ENCODE measurements around the gene PCSK7.
"Not testable (repeated sequence)": the region's sequence is repeated elsewhere in the genome, so short reads cannot be mapped to it uniquely, and the experiment has no call there.

Gene PCSK7

GRCh38 chr11:117231842-117232091 lies at the start of gene PCSK7:
Gene PCSK7, minus strand, starts transcription at chr11:117232073. Its CDS starts 2,229 bp downstream, at chr11:117229844.
- H3K4me1 ChIP-seq (ENCODE audit: insufficient read depth, low read length), result peaks cover 27% of the 10 kb centered on the region
- peak within 1 kb of the TSS; percentile 93 for H2AFZ ChIP-seq (ENCODE audit: low read depth, low read length)
- H3K4me3 ChIP-seq (ENCODE audit: low read length), result peak within 1 kb of the TSS; percentile 85
- no peaks in the 10 kb centered on the region for H3K9me3 ChIP-seq (ENCODE audit: low read length)
- peaks cover 24% of the 10 kb centered on the region for H3K36me3 ChIP-seq (ENCODE audit: insufficient read depth, low read length)
- H3K27me3 ChIP-seq (ENCODE audit: insufficient read depth, low read length), result no peaks in the 10 kb centered on the region

GRCh38 chr11:117281159-117281558 lies 49.3 kb upstream of the PCSK7 start:
- H3K4me1 ChIP-seq (ENCODE audit: insufficient read depth, low read length), result no peaks in the 10 kb centered on the region
- no peaks in the 10 kb centered on the region for H3K27me3 ChIP-seq (ENCODE audit: insufficient read depth, low read length)
- no peak overlapping the region for H2AFZ ChIP-seq (ENCODE audit: low read depth, low read length)
- no peak overlapping the region for H3K4me3 ChIP-seq (ENCODE audit: low read length)
- H3K9me3 ChIP-seq (ENCODE audit: low read length), result no peaks in the 10 kb centered on the region
- H3K36me3 ChIP-seq (ENCODE audit: insufficient read depth, low read length), result peaks cover 62% of the 10 kb centered on the region

DNA sequence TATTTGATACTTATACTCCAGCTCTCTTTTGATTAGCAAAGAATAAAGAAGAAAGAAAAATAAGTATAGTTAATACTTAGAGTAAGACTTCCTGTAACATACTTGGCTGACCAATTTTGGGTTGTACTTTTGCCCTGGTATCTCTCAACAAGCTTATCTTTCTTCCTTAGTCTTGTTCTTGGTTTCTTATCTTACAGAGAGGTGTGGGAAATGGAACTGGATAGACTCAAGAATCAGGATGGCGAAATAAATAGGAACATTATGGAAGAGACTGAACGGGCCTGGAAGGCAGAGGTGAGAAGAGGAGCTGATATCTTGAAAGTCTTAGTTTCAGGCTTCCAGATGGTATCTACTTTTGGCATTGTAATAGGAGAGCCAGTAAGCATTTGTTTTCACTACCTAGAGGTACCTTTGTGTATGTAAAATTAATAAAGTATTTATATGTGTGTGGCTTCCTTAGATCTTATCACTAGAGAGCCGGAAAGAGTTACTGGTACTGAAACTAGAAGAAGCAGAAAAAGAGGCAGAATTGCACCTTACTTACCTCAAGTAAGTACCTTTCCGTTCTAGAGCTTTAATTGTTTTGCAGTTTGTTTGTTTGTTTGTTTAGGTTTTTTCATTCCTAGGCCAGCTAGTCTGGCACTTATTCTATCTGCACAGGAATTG lies 48.0 kb upstream of the PCSK7 start:
- Histone ChIP-seq H3K27me3 (ENCODE audit: insufficient read depth, low read length) (no peaks in the 10 kb centered on the region), H3K9me3 (ENCODE audit: low read length) (no peaks in the 10 kb centered on the region), H3K36me3 (ENCODE audit: insufficient read depth, low read length) (peaks cover 52% of the 10 kb centered on the region), H2AFZ (ENCODE audit: low read depth, low read length) (no peak overlapping the region), H3K4me1 (ENCODE audit: insufficient read depth, low read length) (no peaks in the 10 kb centered on the region), H3K4me3 (ENCODE audit: low read length) (no peak overlapping the region)

DNA sequence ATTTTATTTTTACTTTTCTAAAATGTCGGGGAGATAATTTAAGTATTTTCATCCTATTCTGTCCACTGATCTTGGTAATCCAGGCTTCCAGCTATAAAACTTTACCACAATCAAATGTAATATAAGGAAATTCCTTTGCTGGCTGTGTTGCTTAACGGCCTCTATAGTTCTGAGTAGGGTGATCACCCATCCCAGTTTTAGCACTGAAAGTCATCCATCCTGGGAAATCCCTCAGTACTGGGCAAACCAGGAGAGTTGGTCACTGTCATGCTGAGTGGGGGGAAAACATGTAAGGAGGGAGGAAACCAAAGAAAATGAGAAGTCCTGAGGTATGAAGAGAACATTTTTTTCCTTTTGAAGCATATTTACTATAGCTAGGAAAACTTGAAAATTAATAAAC lies 46.5 kb upstream of the PCSK7 start:
- no peak overlapping the region for H2AFZ ChIP-seq (ENCODE audit: low read depth, low read length)
- H3K36me3 ChIP-seq (ENCODE audit: insufficient read depth, low read length), result peaks cover 43% of the 10 kb centered on the region
- H3K4me1 ChIP-seq (ENCODE audit: insufficient read depth, low read length), result no peaks in the 10 kb centered on the region
- H3K27me3 ChIP-seq (ENCODE audit: insufficient read depth, low read length), result no peaks in the 10 kb centered on the region
- H3K9me3 ChIP-seq (ENCODE audit: low read length), result no peaks in the 10 kb centered on the region
- no peak overlapping the region for H3K4me3 ChIP-seq (ENCODE audit: low read length)

DNA sequence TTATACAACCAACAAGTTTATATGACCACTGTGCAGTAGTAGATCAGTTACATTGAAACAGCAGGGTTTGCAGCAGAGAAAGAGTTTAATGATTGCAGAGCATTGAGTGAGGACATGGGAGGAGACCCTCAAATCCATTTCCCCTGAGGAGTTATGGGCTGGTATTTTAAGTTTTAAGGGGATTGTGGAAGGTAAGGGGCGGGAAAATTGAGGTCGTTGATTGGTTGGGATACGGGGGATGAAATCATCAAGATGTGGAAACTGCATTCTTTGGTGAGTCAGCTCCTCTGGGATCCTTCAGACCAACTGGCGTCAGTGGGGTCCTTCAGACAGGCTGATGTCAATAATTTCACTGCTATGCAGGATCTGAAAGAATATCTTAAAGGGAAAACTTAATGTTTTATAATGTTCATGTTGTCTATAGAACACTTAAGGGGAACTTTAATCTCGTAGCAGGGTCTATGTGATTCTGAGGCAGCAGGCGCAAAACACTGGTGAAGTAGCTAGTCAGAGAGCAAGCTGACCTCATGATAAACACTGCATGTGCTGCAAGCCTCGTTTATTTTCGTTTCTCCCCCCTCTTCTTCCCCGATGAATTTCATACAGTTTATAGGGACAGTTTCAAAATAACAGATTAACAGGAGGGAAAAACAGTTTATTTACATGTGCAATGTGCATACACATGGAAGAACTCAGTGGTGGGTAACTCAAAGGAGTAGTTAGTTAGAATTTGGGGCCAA lies 41.8 kb upstream of the PCSK7 start:
- H3K4me1 ChIP-seq (ENCODE audit: insufficient read depth, low read length), result no peaks in the 10 kb centered on the region

GRCh38 chr11:117272175-117272574 lies 40.3 kb upstream of the PCSK7 start:
- H3K9me3 ChIP-seq (ENCODE audit: low read length); H3K4me1 ChIP-seq (ENCODE audit: insufficient read depth, low read length); H3K27me3 ChIP-seq (ENCODE audit: insufficient read depth, low read length); H2AFZ ChIP-seq (ENCODE audit: low read depth, low read length); H3K4me3 ChIP-seq (ENCODE audit: low read length): not testable (repeated sequence)
- peaks cover 24% of the 10 kb centered on the region for H3K36me3 ChIP-seq (ENCODE audit: insufficient read depth, low read length)

More for the DNA sequence above, 41.8 kb upstream of the PCSK7 start:
- H3K9me3 ChIP-seq (ENCODE audit: low read length), result peaks cover 7% of the 10 kb centered on the region
- H3K4me3 ChIP-seq (ENCODE audit: low read length), result no peak overlapping the region
- peaks cover 22% of the 10 kb centered on the region for H3K36me3 ChIP-seq (ENCODE audit: insufficient read depth, low read length)
- H3K27me3 ChIP-seq (ENCODE audit: insufficient read depth, low read length), result no peaks in the 10 kb centered on the region
- no peak overlapping the region for H2AFZ ChIP-seq (ENCODE audit: low read depth, low read length)

DNA sequence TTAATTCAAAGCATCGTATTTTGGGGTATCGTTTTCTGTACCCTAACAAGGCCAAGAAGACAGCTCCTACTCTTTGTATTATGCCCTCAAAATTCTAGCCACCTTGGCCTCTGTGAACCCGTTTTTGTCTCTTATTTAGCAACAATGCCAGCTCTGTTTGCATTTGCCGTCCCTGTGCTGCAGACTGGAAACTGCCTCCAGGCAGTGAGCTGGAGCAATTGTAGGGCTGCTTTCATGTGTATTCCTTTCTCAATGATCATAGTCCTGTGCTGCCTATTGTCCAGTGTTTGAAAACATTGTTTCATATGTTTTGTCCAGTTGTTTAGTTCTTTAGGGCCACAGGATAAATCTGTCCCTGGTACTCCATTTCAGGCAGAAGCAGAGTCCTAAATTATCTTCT lies 39.3 kb upstream of the PCSK7 start:
- H3K4me3 ChIP-seq (ENCODE audit: low read length), result no peak overlapping the region
- no peaks in the 10 kb centered on the region for H3K4me1 ChIP-seq (ENCODE audit: insufficient read depth, low read length)
- peaks cover 7% of the 10 kb centered on the region for H3K9me3 ChIP-seq (ENCODE audit: low read length)
- H2AFZ ChIP-seq (ENCODE audit: low read depth, low read length), result no peak overlapping the region
- no peaks in the 10 kb centered on the region for H3K27me3 ChIP-seq (ENCODE audit: insufficient read depth, low read length)
- peaks cover 27% of the 10 kb centered on the region for H3K36me3 ChIP-seq (ENCODE audit: insufficient read depth, low read length)

DNA sequence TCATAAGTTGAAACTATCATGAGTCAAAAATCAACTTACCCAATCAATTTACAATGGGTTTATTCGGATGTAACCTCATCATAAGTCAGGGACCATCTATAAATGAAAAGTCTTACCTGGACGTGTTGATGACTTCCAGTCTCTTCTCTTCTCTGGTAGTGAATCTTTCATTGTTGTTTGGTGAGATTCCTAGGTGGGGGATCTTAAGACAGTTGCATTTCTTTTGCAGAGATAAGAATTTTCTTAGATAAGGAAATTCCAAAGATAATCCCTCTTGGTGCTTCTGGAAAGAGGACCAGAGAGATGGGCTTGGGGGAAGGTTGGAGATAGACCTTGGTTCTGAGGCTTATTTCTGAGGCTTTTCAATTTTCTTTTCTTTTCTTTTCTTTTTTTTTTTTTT lies 38.0 kb upstream of the PCSK7 start:
- peaks cover 24% of the 10 kb centered on the region for H3K36me3 ChIP-seq (ENCODE audit: insufficient read depth, low read length)
- no peaks in the 10 kb centered on the region for H3K4me1 ChIP-seq (ENCODE audit: insufficient read depth, low read length)
- H2AFZ ChIP-seq (ENCODE audit: low read depth, low read length), result no peak overlapping the region
- H3K27me3 ChIP-seq (ENCODE audit: insufficient read depth, low read length), result no peaks in the 10 kb centered on the region
- peaks cover 7% of the 10 kb centered on the region for H3K9me3 ChIP-seq (ENCODE audit: low read length)
- H3K4me3 ChIP-seq (ENCODE audit: low read length), result no peak overlapping the region

DNA sequence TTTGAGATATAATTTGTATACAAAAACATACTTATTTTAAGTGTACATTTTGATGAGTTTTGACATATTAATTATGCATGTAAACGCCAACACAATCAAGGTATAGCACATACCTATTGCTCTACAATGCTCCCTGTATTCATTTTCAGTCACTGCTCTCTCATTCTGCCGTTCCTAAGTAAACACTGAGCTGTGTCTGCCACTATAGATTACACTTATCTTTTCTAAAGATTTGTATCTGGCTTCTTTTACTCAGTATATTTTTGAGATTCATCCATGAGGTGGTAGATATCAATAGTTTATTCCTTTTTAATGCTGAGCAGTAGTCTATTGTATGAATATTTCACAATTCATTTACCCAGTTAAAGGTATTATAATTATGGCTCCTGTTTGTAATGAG lies 33.9 kb upstream of the PCSK7 start:
- Histone ChIP-seq H3K36me3 (ENCODE audit: insufficient read depth, low read length) (peaks cover 25% of the 10 kb centered on the region), H3K4me1 (ENCODE audit: insufficient read depth, low read length) (no peaks in the 10 kb centered on the region), H3K4me3 (ENCODE audit: low read length) (no peak overlapping the region), H3K27me3 (ENCODE audit: insufficient read depth, low read length) (no peaks in the 10 kb centered on the region), H2AFZ (ENCODE audit: low read depth, low read length) (no peak overlapping the region), H3K9me3 (ENCODE audit: low read length) (peaks cover 2% of the 10 kb centered on the region)

DNA sequence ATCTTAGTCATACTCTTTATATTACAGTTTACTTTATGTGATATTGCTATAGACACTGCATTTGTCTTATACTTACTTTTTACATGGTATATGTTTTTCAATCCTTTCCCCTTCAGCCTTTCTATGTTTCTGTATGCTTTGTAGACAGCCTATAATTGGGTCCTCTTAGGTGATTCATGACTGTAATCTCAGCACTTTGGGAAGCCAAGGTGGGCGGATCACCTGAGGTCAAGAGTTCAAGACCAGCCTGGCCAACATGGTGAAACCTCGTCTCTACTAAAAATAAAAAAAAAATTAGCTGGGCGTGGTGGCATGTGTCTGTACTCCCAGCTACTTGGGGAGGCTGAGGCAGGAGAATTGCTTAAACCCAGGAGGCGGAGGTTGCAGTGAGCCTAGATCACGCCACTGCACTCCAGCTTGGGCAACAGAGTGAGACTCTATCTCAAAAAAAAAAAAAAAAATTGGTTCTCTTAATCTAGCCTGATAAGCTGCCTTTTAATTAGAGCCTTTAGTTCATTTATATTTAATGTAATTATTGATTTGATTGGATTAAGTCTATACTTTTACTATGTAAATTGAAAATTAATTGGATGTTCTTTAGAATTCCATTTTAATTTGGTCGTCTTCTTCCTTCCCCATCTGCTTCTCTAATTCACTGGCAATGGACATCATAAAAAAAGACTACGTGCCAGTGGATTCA lies 32.9 kb upstream of the PCSK7 start:
- peaks cover 28% of the 10 kb centered on the region for H3K36me3 ChIP-seq (ENCODE audit: insufficient read depth, low read length)
- not testable (repeated sequence) for H3K4me1 ChIP-seq (ENCODE audit: insufficient read depth, low read length); H2AFZ ChIP-seq (ENCODE audit: low read depth, low read length); H3K4me3 ChIP-seq (ENCODE audit: low read length); H3K9me3 ChIP-seq (ENCODE audit: low read length); H3K27me3 ChIP-seq (ENCODE audit: insufficient read depth, low read length)

- no peak overlapping the region for H2AFZ ChIP-seq (ENCODE audit: low read depth, low read length)
- H3K27me3 ChIP-seq (ENCODE audit: insufficient read depth, low read length), result no peaks in the 10 kb centered on the region
- no peaks in the 10 kb centered on the region for H3K4me1 ChIP-seq (ENCODE audit: insufficient read depth, low read length)
- H3K4me3 ChIP-seq (ENCODE audit: low read length), result no peak overlapping the region
- no peaks in the 10 kb centered on the region for H3K9me3 ChIP-seq (ENCODE audit: low read length)
- H3K36me3 ChIP-seq (ENCODE audit: insufficient read depth, low read length), result peaks cover 38% of the 10 kb centered on the region
Observed at GRCh38 chr11:117259417-117259816, 27.5 kb upstream of the PCSK7 start.

- Histone ChIP-seq H3K9me3 (ENCODE audit: low read length) (no peaks in the 10 kb centered on the region), H3K4me3 (ENCODE audit: low read length) (no peak overlapping the region), H3K4me1 (ENCODE audit: insufficient read depth, low read length) (no peaks in the 10 kb centered on the region), H2AFZ (ENCODE audit: low read depth, low read length) (no peak overlapping the region), H3K27me3 (ENCODE audit: insufficient read depth, low read length) (no peaks in the 10 kb centered on the region), H3K36me3 (ENCODE audit: insufficient read depth, low read length) (peaks cover 39% of the 10 kb centered on the region)
Observed at GRCh38 chr11:117258576-117258975, 26.7 kb upstream of the PCSK7 start.

GRCh38 chr11:117256573-117256972 lies 24.7 kb upstream of the PCSK7 start:
- peaks cover 45% of the 10 kb centered on the region for H3K36me3 ChIP-seq (ENCODE audit: insufficient read depth, low read length)

More at GRCh38 chr11:117256573-117256972, 24.7 kb upstream of the PCSK7 start:
- no peaks in the 10 kb centered on the region for H3K9me3 ChIP-seq (ENCODE audit: low read length)
- H3K4me1 ChIP-seq (ENCODE audit: insufficient read depth, low read length), result no peaks in the 10 kb centered on the region
- H3K4me3 ChIP-seq (ENCODE audit: low read length), result no peak overlapping the region
- no peak overlapping the region for H2AFZ ChIP-seq (ENCODE audit: low read depth, low read length)
- no peaks in the 10 kb centered on the region for H3K27me3 ChIP-seq (ENCODE audit: insufficient read depth, low read length)
